CD14-positive monocyte (primary cell): Measurements from ENCODE around the gene KIAA1549. TPM values are rescaled to one million over a fixed set of nuclear protein-coding genes. Genes with fewer than 3 reads are reported as not detected.
A peak's percentile ranks its signal among the peaks of the same experiment; 100 is the strongest.

Source experiments
- DNase-seq, 3 donors: peaks; one replicate each; pipeline ENCODE4 v3.0.0-alpha.2; 2011 to 2022
- H2AFZ ChIP-seq: 2 replicates; pipeline ENCODE4 v1.6.0; 2012; ENCODE audit warnings: mild to moderate bottlenecking, low read depth, low read length, inconsistent platforms; ENCODE audit not compliant: insufficient read depth, poor library complexity, severe bottlenecking
- H3K27ac ChIP-seq, 2 donors: 1 replicate in 1 of 2; 2 replicates in 1 of 2; pipeline ENCODE4 v1.5.1; 2012 to 2013; ENCODE audit warnings: low read length in 2 of 2, control low read depth in 1 of 2, inconsistent platforms in 1 of 2, low read depth in 1 of 2, mild to moderate bottlenecking in 1 of 2
- H3K27me3 ChIP-seq, 2 donors: one replicate each; pipeline versions ENCODE4 v1.6.0 to v1.6.1; 2011 to 2013; ENCODE audit warnings: low read length in 2 of 2; ENCODE audit not compliant: control insufficient read depth in 2 of 2, insufficient read depth in 2 of 2
- H3K36me3 ChIP-seq, 2 donors: replicated peaks in 1 of 2; 1 replicate in 1 of 2; 2 replicates in 1 of 2; pipeline versions ENCODE4 v1.5.1 to v1.6.1; 2012 to 2013; ENCODE audit warnings: low read length in 2 of 2, control low read depth in 1 of 2, inconsistent platforms in 1 of 2, mild to moderate bottlenecking in 1 of 2; ENCODE audit not compliant: insufficient read depth in 2 of 2, control insufficient read depth in 1 of 2
- H3K4me1 ChIP-seq, 2 donors: 1 replicate in 1 of 2; 2 replicates in 1 of 2; pipeline versions ENCODE4 v1.5.1 to v1.6.1; 2012 to 2013; ENCODE audit warnings: low read length in 2 of 2, control low read depth in 1 of 2, inconsistent platforms in 1 of 2, mild to moderate bottlenecking in 1 of 2, moderate library complexity in 1 of 2; ENCODE audit not compliant: insufficient read depth in 2 of 2, control insufficient read depth in 1 of 2
- H3K4me2 ChIP-seq: replicated peaks from 2 replicates; pipeline ENCODE3; 2012; ENCODE audit warnings: low read length, moderate library complexity, mild to moderate bottlenecking; ENCODE audit not compliant: poor library complexity, severe bottlenecking; ENCODE audit errors: extremely low read depth
- H3K4me3 ChIP-seq, 3 experiments: fragments of 200-600 bp in 1 of 3; sonication (generic) in 1 of 3; replicated peaks in 1 of 3; 1 replicate in 2 of 3; 2 replicates in 1 of 3; pipeline ENCODE4 v1.5.1; 2011 to 2013; ENCODE audit warnings: low read length in 3 of 3, mild to moderate bottlenecking in 3 of 3, control low read depth in 2 of 3, low read depth in 2 of 3, inconsistent platforms in 1 of 3, moderate library complexity in 1 of 3
- H3K79me2 ChIP-seq: 2 replicates; pipeline ENCODE4 v1.6.0; 2012; ENCODE audit warnings: mild to moderate bottlenecking, control low read depth, inconsistent platforms, low read length, moderate library complexity; ENCODE audit not compliant: insufficient read depth
- H3K9ac ChIP-seq: 2 replicates; pipeline ENCODE4 v1.6.0; 2017; ENCODE audit warnings: low read length, mild to moderate bottlenecking; ENCODE audit not compliant: insufficient read depth, poor library complexity, severe bottlenecking
- H3K9me3 ChIP-seq, 2 donors: replicated peaks in 1 of 2; 1 replicate in 1 of 2; 2 replicates in 1 of 2; pipeline versions ENCODE4 v1.5.1 to v1.6.1; 2012 to 2013; ENCODE audit warnings: low read length in 2 of 2, control low read depth in 1 of 2; ENCODE audit not compliant: control insufficient read depth in 1 of 2, insufficient read depth in 1 of 2
- H4K20me1 ChIP-seq: 2 replicates; pipeline ENCODE4 v1.6.0; 2012; ENCODE audit warnings: mild to moderate bottlenecking, low read length, control low read depth, moderate library complexity; ENCODE audit not compliant: insufficient read depth
- H3K27ac Mint-ChIP-seq, 7 donors: one replicate each; pipeline ENCODE4 v1.8.0; 2020; ENCODE audit warnings: mild to moderate bottlenecking in 7 of 7, mixed read lengths in 7 of 7, moderate library complexity in 6 of 7, inconsistent platforms in 2 of 7
- H3K27me3 Mint-ChIP-seq, 3 donors: one replicate each; pipeline ENCODE4 v1.8.0; 2021 to 2022; ENCODE audit warnings: low read depth in 3 of 3, mild to moderate bottlenecking in 3 of 3, mixed read lengths in 3 of 3, moderate library complexity in 3 of 3, inconsistent platforms in 1 of 3
- H3K36me3 Mint-ChIP-seq, 2 donors: one replicate each; pipeline ENCODE4 v1.8.0; 2020; ENCODE audit warnings: mixed read lengths in 2 of 2, inconsistent platforms in 1 of 2, mild to moderate bottlenecking in 1 of 2
- H3K4me1 Mint-ChIP-seq: one replicate; pipeline ENCODE4 v1.8.0; 2020; ENCODE audit warnings: mild to moderate bottlenecking, mixed read lengths
- H3K4me3 Mint-ChIP-seq, 2 donors: one replicate each; pipeline ENCODE4 v1.8.0; 2020; ENCODE audit warnings: mild to moderate bottlenecking in 2 of 2, mixed read lengths in 2 of 2, moderate library complexity in 1 of 2
- H3K9me3 Mint-ChIP-seq, 7 donors: one replicate each; pipeline ENCODE4 v1.8.0; 2020 to 2022; ENCODE audit warnings: mixed read lengths in 7 of 7, mild to moderate bottlenecking in 6 of 7, moderate library complexity in 6 of 7, inconsistent platforms in 2 of 7
- CTCF ChIP-seq: fragments of 200-600 bp; IDR thresholded peaks from one replicate; pipeline ENCODE4 v1.8.0; 2022; ENCODE audit warnings: antibody characterized with exemption, mild to moderate bottlenecking
- WGBS: methylation state at CpG from one replicate; pipeline ENCODE4 v1.1.5; 2013; ENCODE audit warnings: missing lambda C conversion rate; ENCODE audit not compliant: insufficient coverage; 5-methylcytosine and 5-hydroxymethylcytosine counted together
- intact Hi-C, 2 donors: fragments of 100-400 bp; cut with micrococcal nuclease; formaldehyde crosslinking; loops; one replicate each; pipeline versions ENCODE4 v1.15.0 to v1.15.1; 2023
- polyA plus RNA-seq, 3 donors: library from polyadenylated mRNA; depleted of rRNA in 1 of 3; unstranded in 2 of 3; stranded (reverse) in 1 of 3; fragments of 300-500 nt in 2 of 3; fragments of >200 nt in 1 of 3; fragmentation: Illumina TruSeq in 2 of 3; gene quantifications; 1 replicate in 2 of 3; 2 replicates in 1 of 3; pipeline ENCODE4 v1.2.3, GENCODE V29; 2012 to 2021

KIAA1549 gene
- polyA plus RNA-seq, 3 donors = 0.03 TPM; not detected in 1

- Mint-ChIP-seq H3K27ac (no peak overlapping the region), H3K9me3 (peaks cover 0 to 11% (median 0%) of the 10 kb centered on the region in 7 donors), H3K4me1 (peaks cover 9% of the 10 kb centered on the region), H3K27me3 (peaks cover 0 to 2% (median 1%) of the 10 kb centered on the region in 3 donors), H3K36me3 (no peaks in the 10 kb centered on the region), H3K4me3 (no peak overlapping the region)
- H3K36me3 ChIP-seq = no peaks in the 10 kb centered on the region
- H3K9ac ChIP-seq = no peak overlapping the region
- intact Hi-C loops = no loop called here
- TF ChIP-seq CTCF = no peak
- no peaks in the 10 kb centered on the region for H3K4me1 ChIP-seq
- no peak overlapping the region for H2AFZ ChIP-seq
- H3K27me3 ChIP-seq = no peaks in the 10 kb centered on the region
- H3K79me2 ChIP-seq = no peaks in the 10 kb centered on the region
- no peaks in the 10 kb centered on the region for H4K20me1 ChIP-seq
- 50% methylated on average over 1 of the region's 3 CpGs for WGBS
- H3K4me2 ChIP-seq = no peak overlapping the region
- H3K27ac ChIP-seq = no peak overlapping the region
- no peak overlapping the region for H3K4me3 ChIP-seq
- no peak for DNase-seq
- H3K9me3 ChIP-seq = no peaks in the 10 kb centered on the region
Measured at GRCh38 chr7:138957217-138957616, 24.0 kb downstream of the KIAA1549 start.

GRCh38 chr7:138954545-138955475 is 26.4 kb downstream of the KIAA1549 start:
- no peak overlapping the region for H3K27ac ChIP-seq
- H3K9ac ChIP-seq = no peak overlapping the region
- no peak overlapping the region for H3K4me3 Mint-ChIP-seq
- no peaks in the 10 kb centered on the region for H3K36me3 Mint-ChIP-seq
- DNase-seq = no peak
- intact Hi-C loops = no loop called here
- H3K4me1 ChIP-seq = no peaks in the 10 kb centered on the region
- no peaks in the 10 kb centered on the region for H4K20me1 ChIP-seq
- H3K4me1 Mint-ChIP-seq = peaks cover 9% of the 10 kb centered on the region
- H3K4me3 ChIP-seq = no peak overlapping the region
- no peaks in the 10 kb centered on the region for H3K36me3 ChIP-seq
- H2AFZ ChIP-seq = no peak overlapping the region
- peaks cover 0 to 1% (median 0%) of the 10 kb centered on the region in 3 donors for H3K27me3 Mint-ChIP-seq
- H3K79me2 ChIP-seq = no peaks in the 10 kb centered on the region
- H3K9me3 Mint-ChIP-seq = peaks cover 0 to 11% (median 0%) of the 10 kb centered on the region in 7 donors
- no peak for TF ChIP-seq CTCF
- peak overlapping the region in 1 of 7 donors; percentile 9 for H3K27ac Mint-ChIP-seq
- no peaks in the 10 kb centered on the region for H3K27me3 ChIP-seq
- 77% methylated on average over 7 of the region's 14 CpGs for WGBS
- no peaks in the 10 kb centered on the region for H3K9me3 ChIP-seq
- no peak overlapping the region for H3K4me2 ChIP-seq
